CD8-positive, alpha-beta memory T cell (primary cell): Measurements from ENCODE around the gene TEX19. TPM values are rescaled to one million over a fixed set of nuclear protein-coding genes. Genes with fewer than 3 reads are reported as not detected.

Experiments
- CTCF ChIA-PET: fragments of 350-600 bp; sonication (Branson Sonifier 250); formaldehyde crosslinking; loops from one replicate; lab custom pipeline; 2021; ENCODE audit warnings: antibody characterized with exemption; lab: Charles Lee
- POLR2A ChIA-PET: fragments of 350-600 bp; sonication (Branson Sonifier 250); formaldehyde crosslinking; loops from one replicate; lab custom pipeline; 2021; ENCODE audit warnings: antibody characterized with exemption; lab: Charles Lee
- DNase-seq, 5 donors: peaks; one replicate each; pipeline versions ENCODE4 v3.0.0 to v3.0.0-alpha.2; 2020 to 2022; ENCODE audit warnings: mixed read lengths in 1 of 5
- H3K27ac ChIP-seq: one replicate; pipeline ENCODE4 v1.7.0; 2013; ENCODE audit warnings: low read depth, mild to moderate bottlenecking, low read length, moderate library complexity
- H3K27me3 ChIP-seq: 2 replicates; pipeline ENCODE4 v1.7.0; 2013; ENCODE audit warnings: low read length, mild to moderate bottlenecking; ENCODE audit not compliant: insufficient read depth, poor library complexity, severe bottlenecking
- H3K36me3 ChIP-seq: 2 replicates; pipeline ENCODE4 v1.7.0; 2013; ENCODE audit warnings: mild to moderate bottlenecking, low read length, moderate library complexity; ENCODE audit not compliant: insufficient read depth
- H3K4me1 ChIP-seq: 2 replicates; pipeline ENCODE4 v1.7.0; 2013; ENCODE audit warnings: mild to moderate bottlenecking, low read length, moderate library complexity; ENCODE audit not compliant: insufficient read depth
- H3K4me3 ChIP-seq: 2 replicates; pipeline ENCODE4 v1.7.0; 2013; ENCODE audit warnings: mild to moderate bottlenecking, low read length
- H3K9me3 ChIP-seq: 2 replicates; pipeline ENCODE4 v1.7.0; 2013; ENCODE audit warnings: mild to moderate bottlenecking, low read length
- H3K27ac Mint-ChIP-seq, 8 donors: one replicate each; pipeline ENCODE4 v1.8.0; 2020 to 2021; ENCODE audit warnings: mixed read lengths in 8 of 8, mild to moderate bottlenecking in 6 of 8, inconsistent platforms in 3 of 8, moderate library complexity in 3 of 8
- H3K27me3 Mint-ChIP-seq, 2 donors: one replicate each; pipeline ENCODE4 v1.8.0; 2020 to 2021; ENCODE audit warnings: mixed read lengths in 2 of 2, mild to moderate bottlenecking in 1 of 2, moderate library complexity in 1 of 2
- H3K36me3 Mint-ChIP-seq, 3 donors: one replicate each; pipeline ENCODE4 v1.8.0; 2020 to 2021; ENCODE audit warnings: mixed read lengths in 3 of 3, inconsistent platforms in 1 of 3, mild to moderate bottlenecking in 1 of 3
- H3K4me1 Mint-ChIP-seq, 3 donors: one replicate each; pipeline ENCODE4 v1.8.0; 2020 to 2021; ENCODE audit warnings: mixed read lengths in 3 of 3, inconsistent platforms in 1 of 3, mild to moderate bottlenecking in 1 of 3
- H3K4me3 Mint-ChIP-seq, 7 donors: one replicate each; pipeline ENCODE4 v1.8.0; 2020 to 2021; ENCODE audit warnings: mixed read lengths in 7 of 7, mild to moderate bottlenecking in 6 of 7, moderate library complexity in 4 of 7, inconsistent platforms in 2 of 7
- H3K9me3 Mint-ChIP-seq, 5 donors: one replicate each; pipeline ENCODE4 v1.8.0; 2020 to 2022; ENCODE audit warnings: mixed read lengths in 5 of 5, mild to moderate bottlenecking in 3 of 5, moderate library complexity in 2 of 5, inconsistent platforms in 1 of 5
- polyA plus RNA-seq: library from polyadenylated mRNA; unstranded; fragments of 300-500 nt; fragmentation: Illumina TruSeq; gene quantifications from one replicate; pipeline ENCODE4 v1.2.3, GENCODE V29; 2021
- total RNA-seq, 2 experiments: library from RNA; stranded (reverse); gene quantifications; one replicate each; pipeline ENCODE4 v1.2.3, GENCODE V29; 2021

TEX19 gene
- total and polyA plus RNA-seq, 3 experiments from 2014 or later, result not detected

DNA sequence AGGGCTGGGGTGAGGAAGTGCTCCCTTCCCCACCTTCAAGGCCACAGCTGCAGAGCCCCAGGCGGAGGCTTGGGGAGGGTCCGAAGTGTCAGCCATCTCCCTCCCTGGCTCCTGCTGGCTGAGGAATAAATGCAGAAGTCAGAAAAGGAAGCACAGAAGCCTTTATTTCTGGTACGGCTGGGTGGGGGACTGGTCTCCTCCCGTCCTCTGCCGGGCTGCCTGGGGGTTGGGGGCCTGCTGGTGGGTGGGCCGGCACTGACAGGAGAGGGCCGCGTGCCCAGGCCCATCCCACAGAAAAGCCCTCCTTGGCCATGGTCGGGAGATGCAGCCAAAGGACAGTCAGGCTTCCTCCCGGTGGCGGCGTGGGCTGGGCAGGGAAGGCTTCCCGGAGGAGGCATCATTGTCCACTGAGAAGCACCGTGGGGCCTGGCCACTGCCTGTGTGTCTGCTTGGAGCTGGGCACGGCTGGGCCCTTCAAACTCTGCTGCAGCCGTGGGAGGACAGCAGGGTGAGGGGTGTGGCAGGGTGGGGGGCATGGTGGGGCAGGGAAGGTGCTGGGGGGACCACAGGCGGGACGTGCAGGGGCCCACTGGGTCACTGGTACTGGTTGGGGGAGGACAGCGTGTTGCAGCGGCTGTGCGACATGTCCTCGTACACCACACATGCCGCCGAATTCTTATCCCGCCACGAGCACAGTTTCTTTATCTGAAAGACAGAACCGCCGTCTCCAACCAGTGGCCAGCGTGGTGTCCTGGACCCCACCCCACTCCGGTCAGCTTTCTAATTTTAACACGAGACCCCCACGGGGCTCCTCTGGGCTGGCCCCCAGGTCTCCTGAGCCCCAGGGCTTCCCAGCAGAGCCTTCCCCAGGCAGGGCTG, 44.1 kb upstream of the TEX19 start:
- DNase-seq, result no peak
- POLR2A ChIA-PET, result interaction anchor here (1.2 to 3.1 kb wide), 2 partner anchors 12 to 16 kb away, joined by 3 to 37 read pairs; no protein-coding TSS in a partner anchor
- peak overlapping the region; percentile 91 for H3K4me3 ChIP-seq

DNA sequence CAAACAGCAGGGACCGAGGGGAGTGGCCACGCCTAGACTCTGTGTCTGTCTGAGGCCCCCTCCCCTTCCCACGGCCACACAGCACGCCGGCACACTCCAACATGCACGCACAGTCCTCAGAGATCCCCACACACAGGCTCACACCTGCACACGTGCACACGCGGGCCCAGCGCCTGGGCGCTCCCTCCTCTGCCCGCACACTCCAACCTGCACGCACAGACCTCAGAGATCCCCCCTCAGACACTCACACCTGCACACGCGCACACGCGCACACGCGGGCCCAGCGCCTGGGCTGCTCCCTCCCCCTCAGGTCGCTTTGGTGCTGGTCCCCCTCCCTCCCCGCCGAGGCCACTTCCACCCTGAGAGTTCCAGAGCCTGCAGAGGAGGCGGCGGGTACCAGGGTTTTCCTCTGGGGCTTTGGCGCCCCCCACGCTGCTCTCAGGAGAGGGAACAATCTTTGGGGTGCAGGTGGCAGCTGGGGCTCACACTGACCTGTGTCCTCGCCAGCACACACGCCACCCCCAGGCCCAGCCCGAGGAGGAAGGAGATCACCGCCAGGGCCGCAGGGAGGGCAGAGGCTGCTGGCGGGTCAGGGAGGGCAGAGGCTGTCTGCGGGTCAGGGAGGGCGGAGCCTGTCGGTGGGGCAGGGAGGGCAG, 43.2 kb upstream of the TEX19 start:
- CTCF ChIA-PET, result interaction anchor here (1.6 to 8.2 kb wide), 3 partner anchors 16 to 80 kb away, joined by 7 to 127 read pairs (median 20); no protein-coding TSS in a partner anchor
- peaks cover 14% of the 10 kb centered on the region for H3K4me1 ChIP-seq

More for the DNA sequence above, 44.1 kb upstream of the TEX19 start:
- Mint-ChIP-seq H3K4me1 (peaks cover 8 to 26% (median 13%) of the 10 kb centered on the region in 3 donors), H3K27ac (peak overlapping the region in 5 of 8 donors; percentile 42 to 99 (median 96)), H3K36me3 (peaks cover 0 to 22% (median 0%) of the 10 kb centered on the region in 3 donors), H3K4me3 (peak overlapping the region in 6 of 7 donors; percentile 63 to 95 (median 94)), H3K9me3 (no peaks in the 10 kb centered on the region), H3K27me3 (peaks cover 0 to 2% of the 10 kb centered on the region in 2 donors)
- Histone ChIP-seq H3K36me3 (peaks cover 6% of the 10 kb centered on the region), H3K4me1 (peaks cover 9% of the 10 kb centered on the region), H3K27ac (peak overlapping the region; percentile 45), H3K27me3 (no peaks in the 10 kb centered on the region), H3K9me3 (no peaks in the 10 kb centered on the region)
- CTCF ChIA-PET, result interaction anchor here (8.2 kb wide), 1 partner anchor 15 kb away, joined by 127 read pairs; no protein-coding TSS in a partner anchor

DNA sequence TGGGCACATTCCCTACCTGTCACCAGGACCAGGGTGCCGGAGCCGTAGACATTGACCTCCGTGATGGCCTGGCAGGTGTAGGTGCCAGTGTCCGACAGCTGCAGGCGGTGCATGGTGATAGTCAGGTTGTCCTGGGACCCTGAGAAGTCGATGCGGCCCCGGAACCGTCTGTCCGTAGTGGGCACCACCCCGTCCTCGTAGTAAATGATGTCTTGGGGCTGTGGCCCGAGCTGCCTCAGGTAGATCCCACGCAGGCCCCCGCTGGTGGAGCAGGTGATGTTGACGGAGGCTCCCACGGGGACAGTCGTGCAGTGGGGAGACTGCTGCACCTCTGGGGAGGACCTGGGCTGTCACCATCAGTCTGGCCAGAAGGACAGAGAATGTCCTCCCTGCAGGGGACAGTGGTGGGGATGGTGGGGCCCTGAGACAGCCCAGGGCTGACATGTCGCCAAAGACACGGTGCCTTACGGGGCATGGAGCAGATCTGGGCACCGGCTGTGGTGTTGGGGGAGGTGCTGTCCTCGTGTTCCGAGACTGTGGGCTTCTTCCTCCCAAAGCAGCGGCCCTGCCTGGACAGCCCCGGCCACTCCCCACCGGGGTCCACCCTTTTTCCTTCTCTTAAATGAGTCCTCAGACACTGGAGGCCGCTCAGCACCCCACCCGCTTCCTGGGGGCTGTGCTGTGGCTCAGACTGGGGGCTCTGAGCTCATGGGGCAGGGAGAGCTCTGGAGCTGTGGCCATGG, 42.2 kb upstream of the TEX19 start:
- ChIA-PET CTCF (interaction anchor here (0.9 to 8.2 kb wide), 12 partner anchors 17 to 117 kb away, joined by 3 to 127 read pairs (median 4); partner anchors contain the start of genes CSNK1D and SECTM1), POLR2A (interaction anchor here (1.1 to 3.1 kb wide), 4 partner anchors 12 to 24 kb away, joined by 4 to 37 read pairs (median 14); no protein-coding TSS in a partner anchor)
- peak overlapping the region in 7 of 8 donors; percentile 82 to 97 (median 96) for H3K27ac Mint-ChIP-seq
- Histone ChIP-seq H3K4me1 (peaks cover 22% of the 10 kb centered on the region), H3K4me3 (peak overlapping the region; percentile 91), H3K9me3 (no peaks in the 10 kb centered on the region), H3K36me3 (peaks cover 6% of the 10 kb centered on the region), H3K27me3 (no peaks in the 10 kb centered on the region), H3K27ac (peak overlapping the region; percentile 45)
- peak overlapping the region in 5 of 7 donors; percentile 89 to 95 (median 94) for H3K4me3 Mint-ChIP-seq
- no peaks in the 10 kb centered on the region for H3K9me3 Mint-ChIP-seq
- peaks cover 0 to 2% of the 10 kb centered on the region in 2 donors for H3K27me3 Mint-ChIP-seq
- DNase-seq, result peak in 1 of 5 donors; percentile 51
- peaks cover 13 to 37% (median 16%) of the 10 kb centered on the region in 3 donors for H3K4me1 Mint-ChIP-seq
- peaks cover 0 to 22% (median 0%) of the 10 kb centered on the region in 3 donors for H3K36me3 Mint-ChIP-seq

More for the DNA sequence above, 43.2 kb upstream of the TEX19 start:
- POLR2A ChIA-PET, result interaction anchor here (2.3 to 3.1 kb wide), 2 partner anchors 13 to 17 kb away, joined by 18 to 37 read pairs; no protein-coding TSS in a partner anchor
- Mint-ChIP-seq H3K4me1 (peaks cover 8 to 30% (median 13%) of the 10 kb centered on the region in 3 donors), H3K27me3 (peaks cover 0 to 2% of the 10 kb centered on the region in 2 donors), H3K9me3 (no peaks in the 10 kb centered on the region), H3K27ac (peak overlapping the region in 7 of 8 donors; percentile 82 to 99 (median 96)), H3K4me3 (peak overlapping the region in 5 of 7 donors; percentile 89 to 95 (median 94)), H3K36me3 (peaks cover 0 to 22% (median 0%) of the 10 kb centered on the region in 3 donors)
- no peaks in the 10 kb centered on the region for H3K9me3 ChIP-seq
- DNase-seq, result peak in 4 of 5 donors; percentile 42 to 72 (median 59)
- peak overlapping the region; percentile 45 for H3K27ac ChIP-seq
- peaks cover 6% of the 10 kb centered on the region for H3K36me3 ChIP-seq
- peak overlapping the region; percentile 91 for H3K4me3 ChIP-seq
- no peaks in the 10 kb centered on the region for H3K27me3 ChIP-seq

DNA sequence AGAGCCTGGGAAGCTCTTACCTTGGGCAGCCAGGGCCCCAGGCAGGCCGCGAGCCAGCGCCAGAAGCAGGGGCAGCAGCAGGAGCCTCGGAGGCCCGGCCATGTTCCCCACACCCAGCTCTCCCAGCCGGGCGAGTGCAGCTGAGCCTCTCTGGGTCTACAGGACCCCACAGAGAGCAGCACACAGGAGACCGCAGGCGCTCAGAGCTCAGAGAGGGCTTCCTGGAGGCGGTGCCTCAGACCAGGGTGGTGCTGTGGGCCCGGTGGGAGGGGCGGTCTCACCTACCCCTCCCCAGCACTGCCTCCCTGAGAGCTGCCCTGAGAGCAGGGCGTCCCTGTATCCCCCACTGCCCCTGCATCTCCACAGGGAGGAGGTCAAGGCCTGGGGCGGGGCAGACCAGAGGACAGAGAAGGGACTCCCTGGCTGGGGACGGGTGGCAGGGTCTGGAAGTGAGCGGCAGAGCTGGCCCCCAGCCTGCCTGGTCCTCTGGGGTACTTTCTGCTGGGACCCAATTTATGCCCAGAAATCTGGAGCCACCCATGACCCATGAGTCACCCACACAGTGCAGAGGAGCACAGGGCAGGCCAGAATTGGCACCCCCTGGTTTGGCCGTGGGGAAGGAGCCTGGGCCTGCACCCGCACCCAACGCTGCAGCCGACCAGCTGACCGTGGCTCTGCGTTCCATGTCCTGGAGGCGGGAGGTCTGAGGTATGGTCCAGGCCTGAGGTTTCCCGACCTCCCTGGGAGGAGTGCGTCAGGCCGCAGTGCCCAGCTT, 41.5 kb upstream of the TEX19 start, which contains the start of gene CD7:
Gene CD7, minus strand, starts transcription at position 215 of the 775 bp plus-strand sequence. Its CDS starts 113 bp downstream, at position 102.
- H3K4me3 ChIP-seq, result peak within 1 kb of the TSS; percentile 91

DNA sequence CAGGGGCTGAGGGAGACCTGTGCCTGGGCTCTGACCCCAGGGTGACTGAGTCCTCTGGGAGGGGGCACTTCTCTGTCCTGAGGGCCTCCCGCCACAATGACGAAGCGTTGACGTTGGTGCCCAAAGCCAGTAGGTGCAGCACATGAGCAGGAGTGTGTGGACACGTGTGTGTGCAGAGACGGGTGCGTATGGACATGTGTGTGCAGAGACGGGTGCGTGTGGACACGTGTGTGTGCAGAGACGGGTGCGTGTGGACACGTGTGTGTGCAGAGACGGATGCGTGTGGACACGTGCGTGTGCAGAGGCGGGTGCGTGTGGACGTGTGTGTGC, 40.9 kb upstream of the TEX19 start:
- H3K4me3 Mint-ChIP-seq, result no peak overlapping the region
- H3K27ac ChIP-seq, result no peak overlapping the region

More for the DNA sequence above, 41.5 kb upstream of the TEX19 start, which contains the start of gene CD7:
- Mint-ChIP-seq H3K9me3 (no peaks in the 10 kb centered on the region), H3K4me1 (peaks cover 13 to 42% (median 16%) of the 10 kb centered on the region in 3 donors), H3K36me3 (peaks cover 0 to 22% (median 0%) of the 10 kb centered on the region in 3 donors), H3K27me3 (peaks cover 0 to 2% of the 10 kb centered on the region in 2 donors), H3K4me3 (peak within 1 kb of the TSS in 5 of 7 donors; percentile 89 to 95 (median 94)), H3K27ac (peak within 1 kb of the TSS in 7 of 8 donors; percentile 82 to 97 (median 96))
- POLR2A ChIA-PET, result interaction anchor here (1.1 to 3.1 kb wide), 4 partner anchors 12 to 25 kb away, joined by 4 to 37 read pairs (median 14); no protein-coding TSS in a partner anchor
- peak; percentile 54 to 85 (median 74) for DNase-seq
- CTCF ChIA-PET, result interaction anchor here (0.9 to 8.2 kb wide), 12 partner anchors 16 to 117 kb away, joined by 3 to 127 read pairs (median 4); partner anchors contain the start of genes CSNK1D and SECTM1
- no peaks in the 10 kb centered on the region for H3K9me3 ChIP-seq
- peaks cover 24% of the 10 kb centered on the region for H3K4me1 ChIP-seq
- H3K27me3 ChIP-seq, result no peaks in the 10 kb centered on the region
- H3K36me3 ChIP-seq, result peaks cover 6% of the 10 kb centered on the region
- peak within 1 kb of the TSS; percentile 45 for H3K27ac ChIP-seq

DNA sequence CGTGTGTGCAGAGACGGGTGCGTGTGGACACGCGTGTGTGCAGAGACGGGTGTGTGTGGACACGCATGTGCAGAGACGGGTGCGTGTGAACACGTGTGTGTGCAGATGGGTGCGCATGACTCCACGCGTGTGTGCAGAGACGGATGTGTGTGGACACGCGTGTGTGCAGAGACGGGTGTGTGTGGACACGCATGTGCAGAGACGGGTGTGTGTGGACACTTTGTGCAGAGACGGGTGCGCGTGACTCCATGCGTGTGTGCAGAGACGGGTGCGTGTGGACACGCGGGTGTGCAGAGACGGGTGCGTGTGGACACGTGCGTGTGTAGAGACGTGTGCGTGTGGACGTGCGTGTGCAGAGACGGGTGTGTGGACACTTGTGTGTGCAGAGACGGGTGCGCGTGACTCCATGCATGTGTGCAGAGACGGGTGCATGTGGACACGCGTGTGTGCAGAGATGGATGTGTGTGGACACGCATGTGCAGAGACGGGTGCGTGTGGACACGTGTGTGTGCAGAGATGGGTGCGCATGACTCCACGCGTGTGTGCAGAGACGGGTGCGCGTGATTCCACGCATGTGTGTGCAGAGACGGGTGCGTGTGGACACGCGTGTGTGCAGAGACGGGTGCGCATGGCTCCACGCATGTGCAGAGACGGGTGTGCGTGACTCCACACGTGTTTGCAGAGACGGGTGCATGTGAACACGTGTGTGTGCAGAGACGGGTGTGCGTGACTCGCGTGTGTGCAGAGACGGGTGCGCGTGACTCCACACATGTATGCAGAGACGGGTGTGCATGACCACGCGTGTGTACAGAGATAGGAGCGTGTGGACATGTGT, 40.1 kb upstream of the TEX19 start:
- Histone ChIP-seq H3K27ac (no peak overlapping the region), H3K4me3 (no peak overlapping the region), H3K4me1 (peaks cover 24% of the 10 kb centered on the region), H3K36me3 (no peaks in the 10 kb centered on the region), H3K27me3 (no peaks in the 10 kb centered on the region), H3K9me3 (no peaks in the 10 kb centered on the region)
- no peak overlapping the region for H3K4me3 Mint-ChIP-seq
- peaks cover 0 to 14% (median 0%) of the 10 kb centered on the region in 3 donors for H3K36me3 Mint-ChIP-seq
- ChIA-PET POLR2A (no interaction called here), CTCF (no interaction called here)
- peaks cover 0 to 3% of the 10 kb centered on the region in 2 donors for H3K27me3 Mint-ChIP-seq
- peak in 1 of 5 donors; percentile 46 for DNase-seq
- H3K9me3 Mint-ChIP-seq, result no peaks in the 10 kb centered on the region
- no peak overlapping the region for H3K27ac Mint-ChIP-seq
- peaks cover 13 to 40% (median 14%) of the 10 kb centered on the region in 3 donors for H3K4me1 Mint-ChIP-seq

More for the DNA sequence above, 40.9 kb upstream of the TEX19 start:
- H3K4me1 ChIP-seq, result peaks cover 24% of the 10 kb centered on the region
- peaks cover 13 to 42% (median 16%) of the 10 kb centered on the region in 3 donors for H3K4me1 Mint-ChIP-seq
- H3K27ac Mint-ChIP-seq, result no peak overlapping the region
- H3K9me3 ChIP-seq, result no peaks in the 10 kb centered on the region
- no peaks in the 10 kb centered on the region for H3K27me3 ChIP-seq
- CTCF ChIA-PET, result interaction anchor here (0.9 to 8.2 kb wide), 6 partner anchors 15 to 112 kb away, joined by 3 to 127 read pairs (median 10); partner anchors contain the start of genes CSNK1D and SECTM1
- no peak overlapping the region for H3K4me3 ChIP-seq
- H3K36me3 Mint-ChIP-seq, result peaks cover 0 to 22% (median 0%) of the 10 kb centered on the region in 3 donors
- peaks cover 6% of the 10 kb centered on the region for H3K36me3 ChIP-seq
- no peaks in the 10 kb centered on the region for H3K9me3 Mint-ChIP-seq
- peaks cover 0 to 2% of the 10 kb centered on the region in 2 donors for H3K27me3 Mint-ChIP-seq
- POLR2A ChIA-PET, result interaction anchor here (2.3 to 3.1 kb wide), 2 partner anchors 15 to 19 kb away, joined by 18 to 37 read pairs; no protein-coding TSS in a partner anchor
- DNase-seq, result peak in 1 of 5 donors; percentile 42
